Measurements from ENCODE around the gene CELSR1. TPM values are rescaled to one million over a fixed set of nuclear protein-coding genes. Genes with fewer than 3 reads are reported as not detected.
A peak's percentile ranks its signal among the peaks of the same experiment; 100 is the strongest.

Gene CELSR1
- total and polyA plus RNA-seq, 2 of the 13 experiments (the other 11 are each of a cell fraction or from before 2014, with no cell fraction given): 0.78 to 1.8 TPM

- no peak for TF ChIP-seq ZNF280B (CRISPR knock-in tag; IDR thresholded peaks at IDR 0.05; ENCODE audit: borderline replicate concordance)
- TF ChIP-seq THAP9 (CRISPR knock-in tag; IDR thresholded peaks at IDR 0.05; ENCODE audit: borderline replicate concordance): peak; percentile 71; the same call in 1 of the 2 replicates
- TF ChIP-seq ZNF687 (CRISPR knock-in tag; IDR thresholded peaks at IDR 0.05): peak; percentile 79
- peak; percentile 42; the same call in 1 of the 2 replicates for TF ChIP-seq CEBPG (CRISPR knock-in tag; IDR thresholded peaks at IDR 0.05)
- no peak for TF ChIP-seq ZNF44 (CRISPR knock-in tag; IDR thresholded peaks at IDR 0.05)
- TF ChIP-seq HIVEP1 (CRISPR knock-in tag; IDR thresholded peaks at IDR 0.05): no peak
- TF ChIP-seq MED8 (CRISPR knock-in tag; IDR thresholded peaks at IDR 0.05; ENCODE audit: insufficient replicate concordance): no peak
- TF ChIP-seq KDM2A (CRISPR knock-in tag; IDR thresholded peaks at IDR 0.05; ENCODE audit: borderline replicate concordance, low read depth): peak; percentile 57
- TF ChIP-seq DMAP1 (CRISPR knock-in tag; IDR thresholded peaks at IDR 0.05): peak; percentile 23; the same call in 1 of the 2 replicates
- TF ChIP-seq ZNF747 (CRISPR knock-in tag; IDR thresholded peaks at IDR 0.05; ENCODE audit: borderline replicate concordance): peak; percentile 29; the same call in 1 of the 2 replicates
- TF ChIP-seq SKI (IDR thresholded peaks at IDR 0.05; ENCODE audit: partially characterized antibody): peak; percentile 42
- TF ChIP-seq ZNF737 (CRISPR knock-in tag; IDR thresholded peaks at IDR 0.05; ENCODE audit: borderline replicate concordance): no peak
- TF ChIP-seq ATF5 (CRISPR knock-in tag; IDR thresholded peaks at IDR 0.05; ENCODE audit: low read depth): no peak
- TF ChIP-seq MYC (CRISPR knock-in tag; IDR thresholded peaks at IDR 0.05; ENCODE audit: borderline replicate concordance): peak; percentile 28; the same call in 1 of the 2 replicates
Measured at GRCh38 chr22:46574993-46575910, 37.8 kb upstream of the CELSR1 start (continued).
